Gastrocnemius medialis (tissue), 4 donors: ENCODE measurements around the gene EPHB4. TPM values are rescaled to one million over a fixed set of nuclear protein-coding genes. Genes with fewer than 3 reads are reported as not detected.
"Not testable (repeated sequence)": the region's sequence is repeated elsewhere in the genome, so short reads cannot be mapped to it uniquely, and the experiment has no call there.

Source experiments
- ATAC-seq, 2 donors: fragments of 150-250 bp; one replicate each; pipeline ENCODE4 v1.9.1; 2016
- DNase-seq, 2 donors: peaks; one replicate each; pipeline ENCODE4 v3.0.0-alpha.2; 2019
- H3K27ac ChIP-seq, 4 donors: fragments of 200-600 bp; sonication (generic); 1 replicate in 1 of 4; 2 replicates in 3 of 4; pipeline ENCODE4 v1.5.1; 2016 to 2018; ENCODE audit warnings: mild to moderate bottlenecking in 2 of 4, moderate library complexity in 1 of 4
- H3K27me3 ChIP-seq, 3 donors: fragments of 200-600 bp; sonication (generic) in 2 of 3; 1 replicate in 1 of 3; 2 replicates in 2 of 3; pipeline versions ENCODE4 v1.5.1 to v1.6.0; 2016 to 2019; ENCODE audit warnings: mild to moderate bottlenecking in 1 of 3, moderate library complexity in 1 of 3
- H3K36me3 ChIP-seq, 2 donors: fragments of 200-600 bp; sonication (generic) in 1 of 2; one replicate each; pipeline ENCODE4 v1.5.1; 2017 to 2018
- H3K4me1 ChIP-seq, 2 donors: fragments of 200-600 bp; sonication (generic) in 1 of 2; one replicate each; pipeline ENCODE4 v1.5.1; 2016 to 2017; ENCODE audit warnings: mild to moderate bottlenecking in 2 of 2
- H3K4me3 ChIP-seq, 4 donors: fragments of 200-600 bp; sonication (generic) in 3 of 4; 1 replicate in 1 of 4; 2 replicates in 3 of 4; pipeline ENCODE4 v1.5.1; 2016 to 2019; ENCODE audit warnings: mild to moderate bottlenecking in 2 of 4
- H3K9me3 ChIP-seq, 3 donors: fragments of 200-600 bp; sonication (generic) in 2 of 3; 1 replicate in 1 of 3; 2 replicates in 2 of 3; pipeline ENCODE4 v1.5.1; 2016 to 2019
- CTCF ChIP-seq, 5 experiments: fragments of 450-650 bp in 3 of 5; fragments of 200-600 bp in 2 of 5; sonication (generic) in 2 of 5; IDR thresholded peaks in 4 of 5; conservative IDR thresholded peaks in 1 of 5; 1 replicate in 4 of 5; 2 replicates in 1 of 5; pipeline ENCODE4 v1.5.1; 2016 to 2019; ENCODE audit warnings: antibody characterized with exemption in 5 of 5, mild to moderate bottlenecking in 3 of 5, moderate library complexity in 3 of 5
- POLR2A ChIP-seq, 2 donors: fragments of 450-650 bp; IDR thresholded peaks; one replicate each; pipeline ENCODE4 v1.6.1; 2017; ENCODE audit warnings: antibody characterized with exemption in 2 of 2, mild to moderate bottlenecking in 2 of 2, moderate library complexity in 2 of 2
- in situ Hi-C, 4 donors: fragments of 200-750 bp; cut with MboI; loops; one replicate each; pipeline versions ENCODE4 v1.15.0 to v1.8.0; 2017; ENCODE audit warnings: low sequenced_read_pairs in 4 of 4
- intact Hi-C: fragments of 100-400 bp; cut with DNase I; formaldehyde crosslinking; loops from one replicate; pipeline ENCODE4 v1.15.1; 2023; ENCODE audit warnings: low total_unique reads
- total RNA-seq, 4 donors: library from RNA; depleted of rRNA; stranded (reverse); fragments of >200 nt; gene quantifications; one replicate each; pipeline versions ENCODE4 v1.1.0 to v1.2.3, GENCODE V29; 2016

EPHB4 gene
- total RNA-seq, 4 donors from 2014 or later, result 6.3 to 16.2 (median 12.3) TPM

- TF ChIP-seq CTCF (IDR thresholded peaks at IDR 0.05 in 4 of 5, conservative IDR thresholded peaks at IDR 0.05 in 1 of 5) (no peak), POLR2A (IDR thresholded peaks at IDR 0.05) (no peak)
- H3K9me3 ChIP-seq, result no peaks in the 10 kb centered on the region
- H3K27ac ChIP-seq, result no peak overlapping the region
- H3K27me3 ChIP-seq, result no peaks in the 10 kb centered on the region
- no peak overlapping the region for H3K4me3 ChIP-seq
- in situ Hi-C loops (no loop called here), intact Hi-C loops (no loop called here)
- ATAC-seq (no peak), DNase-seq (no peak)
- no peaks in the 10 kb centered on the region for H3K36me3 ChIP-seq
- no peaks in the 10 kb centered on the region for H3K4me1 ChIP-seq
These were observed 15.8 kb downstream of the EPHB4 start for GRCh38 chr7:100811480-100811879.

GRCh38 chr7:100808354-100808875 is 18.9 kb downstream of the EPHB4 start:
- Histone ChIP-seq H3K4me3 (no peak overlapping the region), H3K36me3 (no peaks in the 10 kb centered on the region), H3K27ac (no peak overlapping the region), H3K27me3 (no peaks in the 10 kb centered on the region), H3K9me3 (no peaks in the 10 kb centered on the region), H3K4me1 (peaks cover 6 to 8% of the 10 kb centered on the region in 2 donors)
- TF ChIP-seq CTCF (IDR thresholded peaks at IDR 0.05 in 4 of 5, conservative IDR thresholded peaks at IDR 0.05 in 1 of 5), result no peak
- no peak for TF ChIP-seq POLR2A (IDR thresholded peaks at IDR 0.05)
- ATAC-seq (no peak), DNase-seq (no peak)
- in situ Hi-C loops (no loop called here), intact Hi-C loops (no loop called here)

- H3K36me3 ChIP-seq, DNase-seq, in situ Hi-C loops, H3K9me3 ChIP-seq, H3K4me3 ChIP-seq, H3K27ac ChIP-seq, H3K27me3 ChIP-seq, ATAC-seq, intact Hi-C loops: not testable (repeated sequence)
- H3K4me1 ChIP-seq, result peaks cover 9 to 11% of the 10 kb centered on the region in 2 donors
These were observed 20.4 kb downstream of the EPHB4 start for GRCh38 chr7:100806883-100807282.

- ATAC-seq, result no peak
- Histone ChIP-seq H3K27ac (no peak overlapping the region), H3K36me3 (no peaks in the 10 kb centered on the region), H3K4me1 (peaks cover 9 to 11% of the 10 kb centered on the region in 2 donors), H3K4me3 (no peak overlapping the region), H3K27me3 (peaks cover 0 to 5% (median 0%) of the 10 kb centered on the region in 3 donors), H3K9me3 (no peaks in the 10 kb centered on the region)
- intact Hi-C loops (no loop called here), in situ Hi-C loops (no loop called here)
- TF ChIP-seq POLR2A (IDR thresholded peaks at IDR 0.05) (no peak), CTCF (IDR thresholded peaks at IDR 0.05 in 4 of 5, conservative IDR thresholded peaks at IDR 0.05 in 1 of 5) (no peak)
- no peak for DNase-seq
These were observed 21.0 kb downstream of the EPHB4 start for GRCh38 chr7:100806276-100806675.

- ATAC-seq (no peak), DNase-seq (no peak)
- TF ChIP-seq CTCF (IDR thresholded peaks at IDR 0.05 in 4 of 5, conservative IDR thresholded peaks at IDR 0.05 in 1 of 5) (no peak), POLR2A (IDR thresholded peaks at IDR 0.05) (no peak)
- no peak overlapping the region for H3K27ac ChIP-seq
- no peak overlapping the region for H3K4me3 ChIP-seq
- H3K4me1 ChIP-seq, result peaks cover 9 to 11% of the 10 kb centered on the region in 2 donors
- no peaks in the 10 kb centered on the region for H3K36me3 ChIP-seq
- in situ Hi-C loops, result no loop called here
- no peaks in the 10 kb centered on the region for H3K9me3 ChIP-seq
- intact Hi-C loops, result no loop called here
- peaks cover under 1 to 11% (median 4%) of the 10 kb centered on the region in 3 donors for H3K27me3 ChIP-seq
These were observed 22.5 kb downstream of the EPHB4 start for GRCh38 chr7:100804681-100805431.
